ENCODE results near the gene ACTN4. TPM values are rescaled to one million over a fixed set of nuclear protein-coding genes. Genes with fewer than 3 reads are reported as not detected.

The ACTN4 gene
- total and polyA plus RNA-seq, 2 donors (not counting 1 experiment from before 2014, with no cell fraction given), result 108 to 164 TPM

GRCh38 chr19:38709671-38710415, 62.4 kb downstream of the ACTN4 start:
- H3K4me2 ChIP-seq (replicated peaks; ENCODE audit: low read depth, low read length, poor library complexity, severe bottlenecking), result no peak overlapping the region
- DNase-seq, result no peak
- no peak overlapping the region for H3K27ac Mint-ChIP-seq

More at GRCh38 chr19:38709671-38710415, 62.4 kb downstream of the ACTN4 start:
- ChIA-PET POLR2A (no interaction called here), CTCF (no interaction called here)
- H3K27me3 ChIP-seq (replicated peaks in 1 of 4; ENCODE audit: control extremely low read depth in 1 of 4, control insufficient read depth in 3 of 4, insufficient read depth in 4 of 4, low read length in 3 of 4), result no peaks in the 10 kb centered on the region
- H3K4me3 ChIP-seq (ENCODE audit: control extremely low read depth in 1 of 5, extremely low read depth in 1 of 5, insufficient read depth in 1 of 5, low read depth in 2 of 5, low read length in 4 of 5), result no peak overlapping the region
- no peak for ATAC-seq (ENCODE audit: low read depth)
- H3K79me2 ChIP-seq (ENCODE audit: control insufficient read depth, insufficient read depth, low read length), result no peaks in the 10 kb centered on the region
- no peaks in the 10 kb centered on the region for H3K27me3 Mint-ChIP-seq
- no peak overlapping the region for H3K9ac ChIP-seq (ENCODE audit: low read length)
- no peaks in the 10 kb centered on the region for H3K9me3 ChIP-seq (ENCODE audit: control extremely low read depth in 1 of 3, control insufficient read depth in 2 of 3, insufficient read depth in 1 of 3, low read length in 2 of 3)
- H4K20me1 ChIP-seq (ENCODE audit: control insufficient read depth, insufficient read depth, low read length, poor library complexity, severe bottlenecking), result no peaks in the 10 kb centered on the region
- H3K36me3 ChIP-seq (replicated peaks in 1 of 2; ENCODE audit: control extremely low read depth in 1 of 2, control insufficient read depth in 1 of 2, extremely low read depth in 1 of 2, insufficient read depth in 2 of 2, low read length in 1 of 2), result peaks cover 0 to 90% of the 10 kb centered on the region in 2 experiments
- no peaks in the 10 kb centered on the region for H3K4me1 Mint-ChIP-seq
- H3K27ac ChIP-seq (ENCODE audit: low read length in 2 of 2), result no peak overlapping the region
- H3K9me3 Mint-ChIP-seq (ENCODE audit: insufficient read depth), result no peaks in the 10 kb centered on the region
- no peaks in the 10 kb centered on the region for H3K4me1 ChIP-seq (ENCODE audit: control insufficient read depth in 2 of 2, insufficient read depth in 2 of 2, low read length in 2 of 2)
- WGBS (ENCODE audit: insufficient coverage), result 97% methylated on average over 24 of the region's 27 CpGs
- TF ChIP-seq EZH2 (IDR thresholded peaks at IDR 0.05; ENCODE audit: borderline replicate concordance, insufficient read depth, low read depth, low read length, poor library complexity, severe bottlenecking), result no peak
- no peak for TF ChIP-seq CTCF (IDR thresholded peaks at IDR 0.05)
- no peak overlapping the region for H2AFZ ChIP-seq (ENCODE audit: insufficient read depth, low read depth, low read length, poor library complexity, severe bottlenecking)
- H3K4me3 Mint-ChIP-seq, result no peak overlapping the region
- intact Hi-C loops (cut with micrococcal nuclease), result no loop called here

All from B cell (primary cell).